Measurements from ENCODE around the gene ABHD12B.
A peak's percentile ranks its signal among the peaks of the same experiment; 100 is the strongest.

The ABHD12B gene

DNA sequence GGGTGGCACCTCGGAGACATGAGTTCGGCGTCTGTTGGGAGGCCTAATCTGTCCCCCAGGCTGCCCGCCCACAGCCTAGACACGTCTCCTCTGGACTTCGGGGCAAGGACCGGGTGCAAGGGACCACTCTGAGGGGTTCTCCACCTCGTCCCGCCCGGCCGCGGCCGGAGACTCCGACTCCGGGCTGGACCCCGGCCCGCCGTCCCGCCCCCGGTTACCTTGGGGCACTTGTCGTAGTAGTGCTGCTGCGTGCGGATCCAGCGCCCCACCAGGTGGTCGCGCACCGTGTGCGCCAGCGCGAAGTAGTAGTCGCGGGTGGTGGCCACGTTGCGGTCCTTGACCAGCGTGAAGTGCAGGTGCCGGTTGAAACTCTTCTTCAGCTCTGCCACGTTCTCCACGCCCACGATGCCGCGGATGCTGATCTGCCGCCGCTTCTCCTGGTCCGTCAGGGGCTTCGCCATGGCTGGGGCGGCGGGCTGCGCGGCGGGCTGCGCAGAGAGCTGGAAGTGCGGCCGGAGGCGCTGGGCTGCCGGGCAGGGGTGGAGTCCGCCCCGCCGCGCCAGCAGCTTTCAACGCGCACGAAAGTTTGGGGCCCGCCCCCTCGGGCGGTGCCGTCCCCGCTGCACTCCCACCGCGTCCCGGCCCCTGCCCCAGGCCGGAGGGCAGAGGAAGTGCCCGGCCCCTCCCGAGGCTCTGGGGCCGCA is 72.2 kb downstream of the ABHD12B start, which contains the start of gene PYGL:
Gene PYGL, minus strand, starts transcription at position 541 of the 704 bp plus-strand sequence. Its CDS starts 80 bp downstream, at position 461.
- TF ChIP-seq POLR2AphosphoS5 (IDR thresholded peaks at IDR 0.05; ENCODE audit: low read depth, low read length): peak; percentile 44; the same call in 1 of the 2 replicates
- TF ChIP-seq, protein P1, sequence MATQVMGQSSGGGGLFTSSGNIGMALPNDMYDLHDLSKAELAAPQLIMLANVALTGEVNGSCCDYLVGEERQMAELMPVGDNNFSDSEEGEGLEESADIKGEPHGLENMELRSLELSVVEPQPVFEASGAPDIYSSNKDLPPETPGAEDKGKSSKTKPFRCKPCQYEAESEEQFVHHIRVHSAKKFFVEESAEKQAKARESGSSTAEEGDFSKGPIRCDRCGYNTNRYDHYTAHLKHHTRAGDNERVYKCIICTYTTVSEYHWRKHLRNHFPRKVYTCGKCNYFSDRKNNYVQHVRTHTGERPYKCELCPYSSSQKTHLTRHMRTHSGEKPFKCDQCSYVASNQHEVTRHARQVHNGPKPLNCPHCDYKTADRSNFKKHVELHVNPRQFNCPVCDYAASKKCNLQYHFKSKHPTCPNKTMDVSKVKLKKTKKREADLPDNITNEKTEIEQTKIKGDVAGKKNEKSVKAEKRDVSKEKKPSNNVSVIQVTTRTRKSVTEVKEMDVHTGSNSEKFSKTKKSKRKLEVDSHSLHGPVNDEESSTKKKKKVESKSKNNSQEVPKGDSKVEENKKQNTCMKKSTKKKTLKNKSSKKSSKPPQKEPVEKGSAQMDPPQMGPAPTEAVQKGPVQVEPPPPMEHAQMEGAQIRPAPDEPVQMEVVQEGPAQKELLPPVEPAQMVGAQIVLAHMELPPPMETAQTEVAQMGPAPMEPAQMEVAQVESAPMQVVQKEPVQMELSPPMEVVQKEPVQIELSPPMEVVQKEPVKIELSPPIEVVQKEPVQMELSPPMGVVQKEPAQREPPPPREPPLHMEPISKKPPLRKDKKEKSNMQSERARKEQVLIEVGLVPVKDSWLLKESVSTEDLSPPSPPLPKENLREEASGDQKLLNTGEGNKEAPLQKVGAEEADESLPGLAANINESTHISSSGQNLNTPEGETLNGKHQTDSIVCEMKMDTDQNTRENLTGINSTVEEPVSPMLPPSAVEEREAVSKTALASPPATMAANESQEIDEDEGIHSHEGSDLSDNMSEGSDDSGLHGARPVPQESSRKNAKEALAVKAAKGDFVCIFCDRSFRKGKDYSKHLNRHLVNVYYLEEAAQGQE (IDR thresholded peaks at IDR 0.05; ENCODE audit: insufficient read depth in 1 of 2, low read depth in 2 of 2, low read length in 2 of 2): no peak
- peak; percentile 7 for TF ChIP-seq FOXP2 (optimal IDR thresholded peaks at IDR 0.05; ENCODE audit: borderline replicate concordance, extremely low read depth, extremely low read length, insufficient read depth)

DNA sequence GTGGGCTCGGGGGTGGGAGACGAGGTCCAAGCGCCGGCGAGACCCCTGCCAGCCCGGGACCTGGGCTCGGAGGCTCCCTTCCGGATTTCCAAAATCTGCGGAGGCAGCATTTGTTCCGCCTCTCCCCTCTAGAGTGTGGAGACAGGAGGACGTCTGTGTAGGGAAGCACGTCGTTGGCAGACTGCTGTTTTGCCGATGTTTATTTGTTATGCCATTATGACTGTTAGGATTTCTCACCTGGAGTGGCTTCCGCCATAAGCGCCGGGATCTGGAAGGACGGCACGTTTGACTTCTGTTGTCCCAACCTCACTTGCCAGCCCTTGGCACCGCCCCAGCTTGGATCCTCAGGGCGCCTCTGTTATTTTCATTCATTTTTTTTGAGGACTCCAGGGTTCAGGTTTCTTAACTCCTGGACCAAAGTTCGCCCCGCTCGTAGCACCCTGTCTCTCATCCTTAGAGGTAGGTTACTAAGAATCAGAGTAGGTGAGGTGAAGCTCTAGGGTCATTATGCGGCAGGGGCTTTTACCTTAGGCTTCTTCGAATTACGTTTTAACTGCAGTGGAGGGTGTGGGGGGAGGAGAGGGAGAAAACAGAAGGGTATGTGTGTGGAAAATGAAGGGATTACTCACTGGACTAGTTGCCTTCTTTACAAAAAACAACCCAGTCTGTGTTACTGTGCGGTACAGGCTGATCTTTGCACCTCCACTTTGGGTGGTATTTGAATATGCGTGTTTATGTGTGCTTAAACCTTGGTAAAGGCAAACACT is 73.0 kb downstream of the ABHD12B start:
- TF ChIP-seq, protein P1 (IDR thresholded peaks at IDR 0.05; ENCODE audit: insufficient read depth in 1 of 2, low read depth in 2 of 2, low read length in 2 of 2): no peak
- TF ChIP-seq FOXP2 (optimal IDR thresholded peaks at IDR 0.05; ENCODE audit: borderline replicate concordance, extremely low read depth, extremely low read length, insufficient read depth): no peak
- no peak for TF ChIP-seq SIN3A (IDR thresholded peaks at IDR 0.05; ENCODE audit: borderline replicate concordance, insufficient read depth, low read length)
- no peak for TF ChIP-seq TAF1 (IDR thresholded peaks at IDR 0.05; ENCODE audit: borderline replicate concordance, insufficient read depth, low read length)
- no peak for TF ChIP-seq POLR2AphosphoS5 (IDR thresholded peaks at IDR 0.05; ENCODE audit: low read depth, low read length)

DNA sequence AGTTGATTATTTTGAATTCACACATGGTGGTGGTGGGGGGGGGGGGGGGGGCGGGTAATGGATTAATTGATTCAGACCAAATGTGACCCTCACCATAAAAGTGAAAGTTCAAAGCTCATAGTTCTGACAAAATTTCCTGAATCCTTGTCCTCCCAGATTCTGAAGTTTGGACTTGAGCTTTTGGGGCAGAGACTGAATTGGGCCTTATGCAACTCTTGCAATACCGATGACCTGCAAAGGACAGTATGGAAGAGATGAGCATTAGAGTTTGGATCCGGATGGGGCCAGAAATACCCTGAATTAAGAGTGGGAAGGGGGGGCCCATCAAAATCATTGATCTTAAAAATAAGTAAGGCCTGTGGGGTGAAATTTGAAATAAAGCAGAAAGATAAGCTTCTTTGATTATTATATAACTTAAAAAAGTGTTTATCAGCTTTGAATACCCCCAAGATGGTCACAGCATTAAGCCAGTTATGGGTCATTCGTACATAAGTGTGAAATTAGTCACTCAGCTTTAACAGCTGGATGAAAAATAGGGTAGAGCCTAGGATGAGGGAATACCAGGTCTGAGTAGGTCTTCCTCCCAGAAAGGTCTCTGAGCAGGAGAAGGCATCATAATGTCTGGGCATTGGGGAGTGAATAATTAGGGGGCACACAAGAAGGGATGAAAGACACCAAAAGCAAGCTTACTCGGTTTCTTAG is 74.5 kb downstream of the ABHD12B start:
- TF ChIP-seq, protein P1 (IDR thresholded peaks at IDR 0.05; ENCODE audit: insufficient read depth in 1 of 2, low read depth in 2 of 2, low read length in 2 of 2): no peak
- TF ChIP-seq SIN3A (IDR thresholded peaks at IDR 0.05; ENCODE audit: borderline replicate concordance, insufficient read depth, low read length) (no peak), TAF1 (IDR thresholded peaks at IDR 0.05; ENCODE audit: borderline replicate concordance, insufficient read depth, low read length) (no peak), FOXP2 (optimal IDR thresholded peaks at IDR 0.05; ENCODE audit: borderline replicate concordance, extremely low read depth, extremely low read length, insufficient read depth) (no peak), POLR2AphosphoS5 (IDR thresholded peaks at IDR 0.05; ENCODE audit: low read depth, low read length) (no peak)

DNA sequence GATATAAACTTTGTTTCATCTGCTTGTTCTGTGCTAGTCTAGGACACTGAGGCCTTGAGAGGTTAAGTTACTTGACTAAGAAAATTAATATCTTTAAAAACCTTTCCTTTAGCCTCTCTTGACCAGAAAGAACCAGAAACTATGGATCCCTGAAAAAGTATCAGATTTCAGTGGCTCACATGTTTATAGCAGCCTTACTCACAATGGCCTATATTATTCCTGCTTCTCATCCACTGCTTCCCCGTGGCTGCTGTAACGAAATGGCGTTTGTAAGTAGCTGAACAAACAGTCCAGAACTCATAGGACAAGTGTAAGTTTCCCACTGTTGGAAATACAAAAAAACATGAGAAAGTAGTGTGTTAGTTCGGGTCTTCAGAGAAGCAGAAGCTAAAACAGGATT is 75.6 kb downstream of the ABHD12B start:
- TF ChIP-seq POLR2AphosphoS5 (IDR thresholded peaks at IDR 0.05; ENCODE audit: low read depth, low read length): no peak
- no peak for TF ChIP-seq TAF1 (IDR thresholded peaks at IDR 0.05; ENCODE audit: borderline replicate concordance, insufficient read depth, low read length)
- no peak for TF ChIP-seq FOXP2 (optimal IDR thresholded peaks at IDR 0.05; ENCODE audit: borderline replicate concordance, extremely low read depth, extremely low read length, insufficient read depth)
- TF ChIP-seq SIN3A (IDR thresholded peaks at IDR 0.05; ENCODE audit: borderline replicate concordance, insufficient read depth, low read length): no peak
- TF ChIP-seq, protein P1 (IDR thresholded peaks at IDR 0.05; ENCODE audit: insufficient read depth in 1 of 2, low read depth in 2 of 2, low read length in 2 of 2): no peak
